ENCODE data around the gene INPPL1. TPM values are rescaled to one million over a fixed set of nuclear protein-coding genes. Genes with fewer than 3 reads are reported as not detected.

The INPPL1 gene
- total RNA-seq, 2 experiments from 2014 or later: 103 to 195 TPM

DNA sequence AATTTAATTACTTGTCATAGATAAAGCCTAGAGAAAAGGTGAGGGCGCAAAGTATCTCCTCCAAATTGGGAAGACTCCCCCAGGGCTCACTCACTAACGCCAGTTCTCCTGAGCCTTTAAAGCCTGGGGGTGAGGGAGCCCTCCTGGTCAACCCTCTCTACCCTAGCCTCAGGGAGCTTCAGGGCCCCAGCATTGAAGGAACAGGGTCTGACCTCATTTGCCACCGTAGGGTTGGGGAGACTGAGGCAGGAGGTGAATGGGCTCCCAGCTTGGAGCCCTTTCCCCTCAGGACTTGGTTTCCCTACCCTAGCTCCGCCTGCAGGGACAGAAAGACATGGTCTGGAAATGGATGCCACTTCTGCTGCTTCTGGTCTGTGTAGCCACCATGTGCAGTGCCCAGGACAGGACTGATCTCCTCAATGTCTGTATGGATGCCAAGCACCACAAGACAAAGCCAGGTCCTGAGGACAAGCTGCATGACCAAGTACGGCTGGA is 6.3 kb upstream of the INPPL1 start:
- no peak overlapping the region for H3K4me3 ChIP-seq (ENCODE audit: low read depth, low read length, poor library complexity, severe bottlenecking)
- no TSS peak for BruUV-seq (replicated peaks)
- no peaks in the 10 kb centered on the region for H3K9me2 ChIP-seq (ENCODE audit: insufficient read depth, low read length)
- TF ChIP-seq CTCF (conservative IDR thresholded peaks at IDR 0.05; ENCODE audit: low read length): no peak
- no peak for TF ChIP-seq EZH2phosphoT487 (IDR thresholded peaks at IDR 0.05; ENCODE audit: borderline replicate concordance, low read depth, low read length)
- no peaks in the 10 kb centered on the region for H3K36me3 ChIP-seq (ENCODE audit: insufficient read depth, low read length)
- ChIA-PET POLR2A (no interaction called here), CTCF (ENCODE audit: unreplicated experiment) (no interaction called here)
- H3K4me1 ChIP-seq (ENCODE audit: insufficient read depth, low read length, poor library complexity, severe bottlenecking): peaks cover 33% of the 10 kb centered on the region
- no peak overlapping the region for H3K27ac ChIP-seq (ENCODE audit: low read depth, low read length, poor library complexity, severe bottlenecking)
- H3K9me3 ChIP-seq (ENCODE audit: low read length): 0 out of 2 replicates have a peak, but pooled peaks cover 6% of the 10 kb centered on the region
- H2AFZ ChIP-seq (ENCODE audit: low read length): no peak overlapping the region
- H4K20me1 ChIP-seq (ENCODE audit: insufficient read depth, low read length): no peaks in the 10 kb centered on the region
- intact Hi-C loops (cut with micrococcal nuclease; ENCODE audit: unreplicated experiment): no loop called here
- H3K4me2 ChIP-seq (ENCODE audit: low read length): no peak overlapping the region
- no peak for DNase-seq (ENCODE audit: low spot score)
- peaks cover 10% of the 10 kb centered on the region; the same call in 1 of the 2 replicates for H3K79me2 ChIP-seq (ENCODE audit: insufficient read depth, low read depth, low read length)

- no TSS peak for BruUV-seq (replicated peaks)
- POLR2A ChIA-PET: interaction anchor here (1.3 kb wide), 1 partner anchor 13 kb away, joined by 4 read pairs; no protein-coding TSS in a partner anchor
- H3K4me1 ChIP-seq (ENCODE audit: insufficient read depth, low read length, poor library complexity, severe bottlenecking): peaks cover 38% of the 10 kb centered on the region
- H3K4me3 ChIP-seq (ENCODE audit: low read depth, low read length, poor library complexity, severe bottlenecking): peak overlapping the region; percentile 77
- H2AFZ ChIP-seq (ENCODE audit: low read length): peak overlapping the region; percentile 84
- DNase-seq (ENCODE audit: low spot score): peak; percentile 65
- H4K20me1 ChIP-seq (ENCODE audit: insufficient read depth, low read length): no peaks in the 10 kb centered on the region
- H3K79me2 ChIP-seq (ENCODE audit: insufficient read depth, low read depth, low read length): peaks cover 24% of the 10 kb centered on the region; the same call in 1 of the 2 replicates
- no peak for TF ChIP-seq EZH2phosphoT487 (IDR thresholded peaks at IDR 0.05; ENCODE audit: borderline replicate concordance, low read depth, low read length)
- no peaks in the 10 kb centered on the region for H3K9me2 ChIP-seq (ENCODE audit: insufficient read depth, low read length)
- no peaks in the 10 kb centered on the region for H3K36me3 ChIP-seq (ENCODE audit: insufficient read depth, low read length)
- H3K4me2 ChIP-seq (ENCODE audit: low read length): peak overlapping the region; percentile 91
- no peaks in the 10 kb centered on the region for H3K9me3 ChIP-seq (ENCODE audit: low read length)
- intact Hi-C loops (cut with micrococcal nuclease; ENCODE audit: unreplicated experiment): loop anchor here (5.0 kb wide), 3 partner anchors 211 to 931 kb away; partner anchors contain the start of gene CLPB
- H3K27ac ChIP-seq (ENCODE audit: low read depth, low read length, poor library complexity, severe bottlenecking): peak overlapping the region; percentile 91
- CTCF ChIA-PET (ENCODE audit: unreplicated experiment): interaction anchor here (0.6 kb wide), 2 partner anchors 10 to 565 kb away, joined by 3 read pairs; no protein-coding TSS in a partner anchor
These were observed 3.7 kb upstream of the INPPL1 start for GRCh38 chr11:72220696-72221363.

GRCh38 chr11:72221386-72222075 is 3.0 kb upstream of the INPPL1 start:
- Histone ChIP-seq H3K9me2 (ENCODE audit: insufficient read depth, low read length) (no peaks in the 10 kb centered on the region), H3K79me2 (ENCODE audit: insufficient read depth, low read depth, low read length) (peaks cover 26% of the 10 kb centered on the region; the same call in 1 of the 2 replicates), H3K4me2 (ENCODE audit: low read length) (peak overlapping the region; percentile 91), H3K36me3 (ENCODE audit: insufficient read depth, low read length) (0 out of 2 replicates have a peak, but pooled peaks cover 3% of the 10 kb centered on the region), H3K4me1 (ENCODE audit: insufficient read depth, low read length, poor library complexity, severe bottlenecking) (peaks cover 44% of the 10 kb centered on the region), H2AFZ (ENCODE audit: low read length) (peak overlapping the region; percentile 84), H3K9me3 (ENCODE audit: low read length) (no peaks in the 10 kb centered on the region), H3K4me3 (ENCODE audit: low read depth, low read length, poor library complexity, severe bottlenecking) (peak overlapping the region; percentile 77), H3K27ac (ENCODE audit: low read depth, low read length, poor library complexity, severe bottlenecking) (peak overlapping the region; percentile 91), H4K20me1 (ENCODE audit: insufficient read depth, low read length) (no peaks in the 10 kb centered on the region)
- DNase-seq (ENCODE audit: low spot score): peak; percentile 65
- intact Hi-C loops (cut with micrococcal nuclease; ENCODE audit: unreplicated experiment): loop anchor here (5.0 kb wide), 3 partner anchors 211 to 931 kb away; partner anchors contain the start of gene CLPB
- CTCF ChIA-PET (ENCODE audit: unreplicated experiment): interaction anchor here (0.6 kb wide), 2 partner anchors 11 to 565 kb away, joined by 3 read pairs; no protein-coding TSS in a partner anchor
- TF ChIP-seq CTCF (conservative IDR thresholded peaks at IDR 0.05; ENCODE audit: low read length) (no peak), EZH2phosphoT487 (IDR thresholded peaks at IDR 0.05; ENCODE audit: borderline replicate concordance, low read depth, low read length) (no peak)
- TSS peak; percentile 88 for BruUV-seq (replicated peaks)
- POLR2A ChIA-PET: interaction anchor here (0.8 to 1.3 kb wide), 3 partner anchors 10 to 15 kb away, joined by 3 to 4 read pairs (median 4); no protein-coding TSS in a partner anchor
